ENCODE results near the gene CORO1C.
"Not testable (repeated sequence)": the region's sequence is repeated elsewhere in the genome, so short reads cannot be mapped to it uniquely, and the experiment has no call there.

CORO1C gene

DNA sequence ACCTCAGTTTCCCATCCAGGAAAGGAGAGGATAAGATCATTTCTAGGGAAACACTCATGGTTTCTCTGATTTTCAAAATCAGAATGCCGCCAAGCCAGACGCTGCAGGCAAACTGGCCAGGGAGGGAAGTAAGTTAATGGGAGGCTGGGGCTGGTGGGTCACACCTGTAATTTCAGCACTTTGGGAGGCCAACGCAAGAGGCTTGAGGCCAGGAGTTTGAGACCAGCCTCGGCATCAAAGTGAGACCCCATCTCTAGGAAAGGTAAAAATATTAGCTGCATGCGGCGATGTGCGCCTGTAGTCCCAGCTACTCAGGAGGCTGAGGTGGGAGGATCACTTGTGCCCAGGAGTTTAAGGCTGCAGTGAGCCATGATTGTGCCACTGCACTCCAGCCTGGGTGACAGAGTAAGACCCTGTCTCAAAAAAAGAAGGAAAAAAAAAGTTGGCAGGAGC is 98.2 kb downstream of the CORO1C start:
- no peak for FAIRE-seq

DNA sequence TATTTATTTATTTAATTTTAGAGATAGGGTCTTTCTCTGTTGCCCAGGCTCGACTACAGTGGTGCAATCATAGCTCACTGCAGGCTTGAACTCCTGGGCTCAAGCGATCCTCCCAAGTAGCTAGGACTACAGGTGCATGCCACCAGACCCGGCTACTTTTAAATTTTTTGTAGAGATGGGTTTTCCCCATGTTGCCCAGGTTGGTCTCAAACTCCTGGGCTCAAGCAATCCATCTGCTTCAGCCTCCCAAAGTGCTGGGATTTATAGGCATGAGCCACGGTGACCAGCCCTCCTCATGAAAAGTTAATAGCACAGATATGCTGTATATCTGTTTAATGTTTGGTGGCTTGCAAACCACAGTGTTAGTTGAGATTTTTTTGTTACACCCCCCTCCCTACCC is 100.1 kb downstream of the CORO1C start:
- FAIRE-seq: not testable (repeated sequence)

DNA sequence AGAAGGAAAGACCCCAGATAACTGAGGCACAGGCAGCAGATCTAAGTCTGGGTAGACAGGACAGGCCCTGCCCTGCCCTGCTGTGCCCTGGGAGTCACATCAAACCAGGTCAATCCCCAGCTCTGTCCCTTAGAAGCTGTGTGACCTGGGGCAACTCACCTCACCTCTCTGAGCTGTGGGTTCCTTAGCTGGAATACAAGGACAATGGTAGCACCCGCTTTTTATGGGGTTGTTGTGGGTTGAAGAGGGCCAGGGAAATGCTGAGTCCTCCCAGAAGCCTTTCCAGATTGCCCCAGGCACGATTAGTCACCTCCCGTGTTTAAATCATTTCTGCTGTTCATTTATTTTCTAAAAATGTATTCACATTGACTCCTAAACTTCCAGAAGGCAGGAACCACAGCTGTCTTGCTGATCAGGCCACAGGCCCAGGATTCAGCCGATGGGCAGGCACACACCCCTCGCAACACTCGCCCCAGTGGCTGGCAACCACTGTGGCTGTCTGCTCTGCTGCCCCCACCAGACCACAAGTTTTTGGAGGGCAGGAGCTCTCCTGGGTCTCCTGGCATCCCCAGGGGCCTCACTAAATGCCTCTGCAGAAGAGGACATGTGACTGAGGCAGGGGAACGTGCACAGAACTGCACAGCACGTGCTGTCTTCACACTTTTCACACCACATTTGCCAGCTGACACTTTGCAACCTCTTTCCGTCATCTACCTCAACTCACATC is 100.7 kb downstream of the CORO1C start:
- no peak for FAIRE-seq

DNA sequence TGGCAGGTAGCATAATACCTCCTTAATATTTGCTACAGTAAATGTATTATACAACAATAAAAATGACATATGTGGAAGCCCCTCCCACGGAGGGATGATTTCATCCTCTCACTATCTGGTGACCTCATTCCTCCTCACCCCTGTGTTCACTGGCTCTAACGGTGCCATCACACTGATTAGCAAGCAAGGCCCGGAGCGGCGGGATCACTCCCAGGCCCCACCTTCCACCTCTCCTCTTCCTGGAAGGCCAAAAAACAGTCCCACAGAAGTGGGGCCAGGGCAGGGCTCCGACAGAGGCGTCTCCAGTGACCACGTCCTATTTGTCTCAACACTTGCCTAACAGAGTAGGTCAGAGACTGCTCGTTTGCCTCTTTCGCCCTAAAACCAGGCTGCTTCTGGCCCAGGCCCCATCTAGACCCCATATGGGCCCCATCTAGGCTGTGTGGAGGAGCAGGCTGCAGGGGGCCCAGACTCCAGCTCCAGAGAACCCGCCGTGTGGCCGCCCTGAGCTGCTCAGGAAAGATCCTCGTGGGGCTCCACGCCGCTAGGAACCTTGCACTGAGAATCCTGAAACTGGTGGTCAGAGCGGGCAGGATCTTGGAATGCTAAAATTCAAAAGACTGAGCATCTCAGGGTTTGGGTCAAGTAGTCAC is 101.4 kb downstream of the CORO1C start:
- no peak for FAIRE-seq

DNA sequence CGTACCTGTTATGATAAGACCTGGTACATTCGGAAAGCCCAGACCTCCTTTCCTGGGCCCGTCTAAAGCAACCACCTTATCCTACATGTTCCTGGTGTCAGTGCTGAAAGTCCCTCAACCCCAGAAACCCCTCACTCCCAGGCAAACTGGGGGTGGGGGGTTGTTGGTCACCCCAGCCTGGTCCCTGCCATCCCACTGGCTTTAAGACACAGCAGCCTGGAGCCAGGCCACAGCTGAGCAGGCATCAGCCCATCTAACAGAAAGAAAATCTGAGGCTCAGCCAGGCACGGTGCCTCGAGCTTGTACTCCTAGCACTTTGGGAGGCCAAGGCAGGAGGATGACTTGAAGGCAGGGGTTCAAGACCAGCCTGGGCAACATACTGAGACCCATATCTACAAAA is 102.2 kb downstream of the CORO1C start:
- FAIRE-seq: no peak

DNA sequence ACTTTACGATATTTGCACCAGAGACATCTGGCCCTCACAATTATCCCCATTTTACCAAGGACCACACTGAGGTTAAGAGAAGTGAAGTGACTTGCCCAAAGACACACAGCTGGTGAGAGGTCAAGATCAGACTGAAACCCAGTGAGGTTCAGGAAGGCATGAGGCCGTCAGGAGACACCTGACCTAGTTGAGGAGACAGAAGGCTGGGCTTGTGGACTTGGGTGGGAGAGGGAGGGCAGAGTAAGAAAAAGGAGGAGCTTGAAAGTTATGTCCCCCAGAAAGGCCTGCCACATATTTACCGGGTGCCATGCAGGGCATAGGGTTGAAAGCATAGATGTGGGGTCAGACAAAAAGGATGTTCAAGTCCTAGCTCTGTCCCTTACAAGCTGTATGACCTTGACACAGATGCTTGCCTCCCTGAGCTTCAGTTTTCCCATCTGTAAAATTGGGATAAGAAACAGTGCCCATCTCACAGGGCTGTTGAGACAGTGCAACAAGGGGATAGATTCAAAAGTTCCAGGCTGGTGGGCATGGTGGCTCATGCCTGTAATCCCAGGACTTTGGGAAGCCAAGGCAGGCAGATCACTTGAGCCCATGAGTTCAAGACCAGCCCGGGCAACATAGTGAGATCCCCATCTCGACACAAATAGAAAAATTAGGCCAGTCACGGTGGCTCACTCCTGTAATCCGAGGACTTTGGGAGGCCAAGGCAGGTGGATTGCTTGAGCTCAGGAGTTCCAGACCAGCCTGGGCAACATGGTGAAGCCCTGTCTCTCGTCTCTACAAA is 104.0 kb downstream of the CORO1C start:
- no peak for FAIRE-seq

DNA sequence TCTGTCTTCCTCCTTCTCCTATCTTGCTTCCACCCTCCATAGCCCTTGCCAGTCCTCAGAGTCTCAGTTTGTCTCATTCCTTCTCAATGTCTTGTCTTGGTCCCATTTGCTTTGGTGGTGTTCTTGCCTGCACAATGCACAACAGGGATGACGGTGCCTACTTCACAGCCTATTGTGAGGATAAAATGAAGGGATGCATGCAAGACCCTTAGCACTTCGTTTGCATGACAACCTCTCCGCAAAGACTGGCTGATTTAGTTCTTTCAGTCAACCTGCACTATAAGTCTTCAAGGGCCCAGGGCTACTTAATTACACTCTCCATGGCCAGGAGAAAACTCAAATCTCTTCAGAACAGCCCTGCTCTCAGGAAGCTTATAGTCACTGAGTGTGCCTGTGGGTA is 106.1 kb downstream of the CORO1C start:
- no peak for FAIRE-seq

DNA sequence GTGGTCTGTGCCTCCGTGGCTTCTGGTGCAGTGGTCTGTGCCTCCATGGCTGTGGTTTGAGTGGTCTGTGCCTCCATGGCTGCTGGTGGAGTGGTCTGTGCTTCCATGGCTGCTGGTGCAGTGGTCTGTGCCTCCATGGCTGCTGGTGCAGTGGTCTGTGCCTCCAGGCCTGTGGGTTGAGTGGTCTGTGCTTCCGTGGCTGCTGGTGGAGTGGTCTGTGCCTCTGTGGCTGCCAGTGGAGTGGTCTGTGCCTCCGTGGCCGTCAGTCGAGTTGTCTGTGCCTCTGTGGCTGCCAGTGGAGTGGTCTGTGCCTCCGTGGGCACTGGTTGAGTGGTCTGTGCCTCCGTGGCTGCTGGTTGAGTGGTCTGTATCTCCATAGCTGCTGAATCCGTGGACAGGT is 107.7 kb downstream of the CORO1C start:
- FAIRE-seq: no peak

DNA sequence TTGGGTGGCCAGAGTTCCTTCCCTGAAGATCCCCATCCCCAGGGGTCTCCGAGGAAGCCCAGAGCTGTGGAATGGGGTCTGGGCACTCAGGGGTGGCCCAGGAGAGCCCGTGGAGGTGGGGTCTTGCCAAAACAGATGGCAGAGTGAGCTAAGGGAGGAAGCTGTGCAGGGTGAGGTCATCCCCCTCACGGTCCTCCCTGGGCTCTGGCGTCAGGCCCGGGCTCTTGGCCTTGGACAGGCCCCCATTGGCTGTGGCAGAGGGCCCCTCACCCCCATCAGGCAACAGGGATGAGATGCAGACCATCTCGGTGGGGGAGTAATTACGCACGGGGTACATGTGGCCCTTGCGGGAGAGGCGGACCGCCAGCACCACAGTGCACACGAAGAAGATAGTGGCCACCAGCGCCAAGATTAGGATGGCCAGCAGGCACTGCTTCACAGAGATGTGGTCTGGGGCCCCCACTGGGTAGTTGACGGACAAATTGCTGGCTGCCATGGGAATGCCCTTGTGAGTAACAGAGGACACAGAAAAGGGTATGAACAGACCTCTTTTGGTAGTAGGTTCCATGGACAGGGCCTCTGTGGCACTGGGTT is 108.3 kb downstream of the CORO1C start:
- FAIRE-seq: no peak

DNA sequence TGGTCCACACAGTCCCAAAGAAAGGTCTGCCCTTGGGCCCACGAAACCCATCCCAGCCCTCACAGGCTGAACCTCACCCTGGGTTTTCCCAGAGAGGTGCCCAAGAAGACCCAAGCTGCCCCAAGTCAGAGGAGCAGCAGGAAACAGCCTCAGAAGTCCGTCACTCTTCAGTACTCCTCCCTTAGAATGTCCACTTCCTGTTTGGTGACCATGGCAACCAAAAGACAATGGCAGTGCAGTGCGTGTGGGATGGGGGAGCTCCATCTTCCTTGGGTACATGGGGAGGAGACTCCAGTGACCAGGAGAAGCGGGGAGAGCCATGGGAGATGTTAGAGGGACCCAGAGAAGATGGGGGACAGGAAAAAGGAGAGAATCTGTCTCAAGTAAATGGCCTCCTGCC is 108.9 kb downstream of the CORO1C start:
- no peak for FAIRE-seq

DNA sequence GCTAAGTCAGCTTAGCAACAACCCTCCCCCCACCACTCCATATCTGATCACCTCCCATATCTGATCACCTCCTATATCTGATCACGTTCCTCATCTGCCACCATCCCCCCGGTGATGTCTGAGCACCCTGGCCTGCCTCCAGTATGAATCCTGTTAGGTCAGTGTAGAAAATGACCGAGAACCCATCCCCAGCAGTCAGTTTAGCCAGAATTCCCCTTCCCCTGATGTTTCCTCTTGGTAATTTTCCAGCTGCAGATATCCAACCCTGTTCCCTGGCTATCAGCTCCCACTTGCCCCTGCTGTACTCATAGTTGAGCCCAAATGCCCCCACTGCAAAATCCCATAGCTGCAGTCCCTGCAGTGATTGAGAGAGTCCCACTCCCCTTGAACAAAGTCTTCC is 110.2 kb downstream of the CORO1C start:
- FAIRE-seq: no peak

DNA sequence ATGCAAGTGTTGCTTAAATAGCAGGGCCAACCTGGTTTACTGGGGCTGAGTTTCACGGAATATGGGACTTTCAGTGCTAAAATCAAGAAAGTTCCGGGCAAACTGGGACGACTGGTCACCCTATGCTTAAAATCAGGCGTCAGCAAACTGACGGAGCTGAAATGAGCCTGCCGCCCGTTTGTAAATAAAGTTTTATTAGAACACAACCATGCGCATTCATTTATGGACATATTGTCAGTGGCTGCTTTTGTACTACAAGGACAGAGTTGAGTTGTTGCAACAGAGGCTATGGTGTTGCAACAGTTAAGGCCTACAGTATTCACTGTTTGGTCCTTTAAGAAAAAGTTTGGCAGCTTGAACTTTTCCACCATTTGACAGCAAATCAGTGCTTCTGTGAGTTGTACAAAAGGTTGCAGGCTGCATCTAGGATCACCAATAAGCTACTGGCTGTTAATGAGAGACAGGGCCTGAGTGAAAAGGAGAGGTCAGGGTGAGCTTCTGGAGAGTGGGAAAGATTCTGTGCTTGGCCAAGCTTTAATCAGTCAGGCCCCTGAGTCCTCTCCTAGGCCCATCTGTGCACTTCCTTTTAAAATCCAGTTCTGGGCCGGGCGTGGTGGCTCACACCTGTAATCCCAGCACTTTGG is 111.0 kb downstream of the CORO1C start:
- FAIRE-seq: no peak

DNA sequence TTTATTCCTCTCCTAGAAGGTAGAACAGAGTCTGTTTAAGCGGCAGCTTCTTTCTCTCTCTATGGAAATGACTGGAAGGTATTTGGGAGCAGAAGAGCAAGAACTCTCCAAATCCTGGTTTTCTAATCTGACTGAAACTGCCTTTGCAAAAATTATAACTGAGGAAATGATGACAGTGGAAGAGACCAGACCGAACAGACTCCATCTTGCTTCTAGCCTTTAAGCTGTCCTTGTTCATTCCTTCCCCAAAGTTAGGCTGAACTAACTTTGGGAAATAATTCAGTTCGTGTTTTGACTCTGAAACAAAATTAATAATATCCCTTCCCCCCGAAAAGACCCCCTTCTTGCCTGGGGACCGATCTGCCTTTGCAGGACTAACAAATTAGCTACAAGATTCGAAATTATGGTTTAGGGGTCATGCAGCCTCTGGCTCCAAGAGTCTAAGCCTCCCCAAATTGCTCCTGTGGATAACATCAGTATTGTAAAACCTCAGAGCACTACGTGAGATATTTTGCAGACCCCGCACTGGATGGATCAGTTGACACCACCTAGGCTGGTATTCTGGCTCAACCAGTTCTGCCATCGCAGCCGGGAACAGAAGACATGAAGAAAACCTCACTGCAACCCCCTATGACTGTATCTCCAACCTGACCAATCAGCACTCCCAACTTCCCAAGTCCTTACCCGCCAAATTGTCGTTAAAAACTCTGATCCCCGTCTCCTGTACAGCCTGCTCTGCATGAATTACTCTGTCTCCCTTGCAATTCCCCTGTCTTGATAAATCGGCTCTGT is 111.8 kb downstream of the CORO1C start:
- FAIRE-seq: no peak

DNA sequence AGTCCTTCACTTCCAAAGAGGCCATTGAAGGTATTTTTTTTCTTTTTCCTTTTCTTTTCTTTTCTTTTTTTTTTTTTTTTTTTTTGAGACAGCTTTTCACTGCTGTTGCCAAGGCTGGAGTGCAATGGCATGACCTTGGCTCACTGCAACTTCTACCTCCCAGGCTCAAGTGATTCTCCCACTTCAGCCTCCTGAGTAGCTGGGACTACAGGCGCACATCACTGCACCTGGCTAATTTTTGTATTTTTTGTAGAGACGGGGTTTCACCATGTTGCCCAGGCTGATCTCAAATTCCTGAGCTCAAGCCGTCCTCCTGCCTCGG is 112.4 kb downstream of the CORO1C start:
- not testable (repeated sequence) for FAIRE-seq

DNA sequence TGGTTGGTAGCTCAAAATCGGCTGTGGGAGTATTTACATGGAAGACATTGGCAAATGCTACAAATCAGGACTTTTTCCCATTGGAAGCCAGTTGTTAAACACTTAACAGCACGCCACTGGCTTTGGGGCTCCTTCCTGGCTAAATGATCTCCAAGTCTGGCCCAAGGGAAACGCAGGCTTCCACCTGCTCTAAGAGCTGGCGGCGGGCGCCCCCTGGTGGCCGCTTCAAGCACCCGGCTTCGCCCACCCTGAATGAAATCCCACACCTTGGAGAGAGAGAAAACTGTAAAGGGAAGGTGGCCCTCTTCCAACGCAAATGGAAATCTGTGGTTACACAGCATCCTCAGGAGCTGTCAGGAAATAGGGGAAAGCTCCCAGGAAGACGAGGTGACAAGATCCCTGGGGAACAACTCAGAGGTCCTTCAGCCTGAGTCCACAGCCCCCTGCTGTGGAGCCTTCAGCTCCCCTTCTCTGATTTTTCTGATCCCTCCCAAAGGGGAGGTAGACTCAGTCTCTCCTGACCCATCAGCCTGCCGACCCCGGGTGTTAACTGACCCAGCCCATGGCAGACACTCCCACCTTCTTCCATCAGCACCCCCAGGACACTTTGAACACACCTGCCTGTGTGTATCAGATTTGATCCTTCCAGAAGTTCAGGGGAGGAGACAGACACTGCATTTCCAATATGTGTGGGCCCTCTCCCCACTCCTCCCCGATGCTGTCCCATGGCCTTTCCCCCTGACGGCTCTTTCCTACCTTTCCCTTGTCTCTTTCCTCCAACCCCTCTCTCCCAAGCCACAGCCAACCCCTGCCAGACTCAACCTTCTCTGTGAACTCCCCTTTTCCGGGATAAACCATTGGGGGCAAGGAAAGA is 113.0 kb downstream of the CORO1C start:
- no peak for FAIRE-seq

DNA sequence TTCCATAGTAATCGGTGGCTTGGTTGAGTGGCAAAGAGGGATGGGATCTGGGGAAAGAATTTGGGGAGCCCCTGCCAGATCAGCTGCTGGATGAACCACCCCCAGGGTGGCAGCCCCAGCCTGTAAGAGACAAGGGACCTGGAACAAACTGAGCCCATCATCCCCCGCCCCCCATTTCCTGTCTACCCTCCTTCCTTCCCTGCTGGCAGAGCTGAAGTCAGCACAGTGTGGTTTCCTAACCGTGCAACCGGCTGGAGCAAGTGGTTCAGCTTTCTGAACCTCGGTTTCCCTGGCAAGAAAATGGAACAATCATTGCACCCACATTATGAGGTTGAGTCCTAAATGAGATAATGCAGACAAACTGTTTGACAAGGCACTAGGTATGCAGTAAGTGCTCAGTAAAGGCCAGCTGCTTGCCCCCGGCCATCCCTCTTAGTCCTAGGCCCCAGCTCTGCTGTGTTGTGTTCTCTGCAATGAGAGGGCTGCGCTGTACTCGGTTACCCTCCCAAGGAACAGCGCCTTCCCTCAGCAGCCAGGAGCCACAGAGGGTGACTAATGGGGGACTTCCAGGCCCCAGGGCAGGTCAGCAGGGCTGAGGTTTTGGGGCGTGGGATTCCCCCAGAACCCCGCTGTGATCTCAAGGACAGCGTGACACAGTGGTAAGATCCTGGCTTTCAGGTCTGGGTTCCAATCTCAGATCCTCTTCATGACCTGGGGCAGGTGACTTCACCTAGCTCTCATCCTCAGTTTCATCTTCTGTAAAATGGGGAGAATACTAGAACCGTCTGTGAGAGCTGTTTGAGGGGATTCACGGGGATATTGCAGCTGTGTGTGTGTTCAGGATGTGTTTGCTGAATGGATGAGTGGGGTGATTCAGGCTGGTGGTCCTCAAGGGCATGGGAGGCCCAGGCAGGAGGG is 114.1 kb downstream of the CORO1C start:
- no peak for FAIRE-seq

DNA sequence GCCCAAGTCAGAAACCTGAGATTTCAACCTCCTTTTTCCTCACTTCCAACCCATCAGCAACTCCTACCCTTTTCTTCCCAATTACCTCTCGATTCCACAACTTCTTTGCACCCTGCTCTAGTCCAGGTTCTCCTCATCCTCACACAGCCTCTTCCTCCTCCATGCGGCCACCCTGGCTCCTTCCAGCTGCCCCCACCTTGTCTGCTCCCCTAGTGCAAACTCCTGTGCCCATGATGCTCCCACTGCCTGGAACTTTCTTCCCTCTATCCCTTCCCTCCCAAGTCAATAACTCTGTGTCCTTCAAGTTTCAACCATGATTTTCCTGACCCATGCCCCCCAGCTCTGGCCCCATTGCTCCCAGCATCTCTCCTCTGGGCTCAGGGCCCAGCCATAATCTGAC is 115.0 kb downstream of the CORO1C start:
- FAIRE-seq: no peak

DNA sequence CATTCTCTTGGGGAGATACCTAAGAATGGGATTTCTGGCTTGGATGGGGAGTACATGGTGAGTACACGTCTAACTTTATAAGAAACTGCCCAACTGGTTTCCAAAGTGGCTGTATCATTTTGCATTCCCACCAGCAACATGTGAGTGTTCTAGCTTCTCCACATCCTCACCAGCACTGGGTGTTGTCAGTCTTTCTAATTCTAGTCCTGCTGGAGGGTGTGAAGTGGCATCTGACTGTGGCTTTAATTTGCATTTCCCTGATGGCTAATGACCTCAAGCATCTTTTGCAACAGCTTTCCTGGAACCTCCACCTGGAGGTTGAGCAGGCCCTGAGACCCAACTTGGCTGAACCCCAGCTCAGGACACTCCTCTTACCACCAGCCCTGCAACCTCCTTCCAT is 115.4 kb downstream of the CORO1C start:
- FAIRE-seq: no peak

DNA sequence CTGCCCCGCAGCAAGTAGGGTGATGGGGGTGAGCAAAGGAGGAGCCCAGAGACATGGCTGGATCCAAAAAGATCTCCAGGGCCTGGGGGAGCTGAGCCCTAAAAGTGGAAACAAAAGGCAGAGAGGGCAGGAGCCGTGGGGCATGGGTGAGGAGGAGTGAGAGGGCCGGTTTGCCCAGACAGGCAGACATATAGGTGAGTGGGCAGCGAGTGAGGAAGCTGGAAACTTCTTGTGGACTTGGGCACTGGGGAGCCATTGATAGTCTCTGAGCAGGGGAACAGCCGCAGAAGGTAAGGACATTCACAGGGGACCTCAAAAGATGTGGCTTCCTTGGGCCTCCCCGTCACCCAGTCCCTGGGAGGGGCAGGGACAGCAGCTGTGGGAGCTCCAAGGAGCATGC is 116.7 kb downstream of the CORO1C start:
- no peak for FAIRE-seq

DNA sequence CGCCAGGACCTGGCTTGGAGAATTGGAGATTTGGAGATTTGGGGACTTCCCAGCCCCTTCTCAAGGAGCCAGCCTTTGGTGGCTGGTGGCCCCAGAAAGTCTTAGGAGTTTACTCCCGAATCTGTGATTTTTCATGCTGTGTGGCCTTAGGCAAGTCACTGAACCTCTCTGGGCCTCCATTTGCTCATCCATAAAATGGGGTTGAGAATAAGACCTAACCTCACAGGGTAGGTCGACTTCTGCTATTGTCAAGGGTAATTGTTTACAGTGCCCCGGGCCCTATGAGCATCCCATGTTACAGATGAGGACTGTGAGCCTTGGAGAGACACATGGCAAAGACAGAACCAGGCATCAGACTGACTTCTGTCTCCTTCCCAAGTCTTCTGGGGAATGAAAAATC is 117.3 kb downstream of the CORO1C start:
- FAIRE-seq: no peak

Data from TTC549 (cell line).